ENCODE data around the gene IRF9.

Gene IRF9

DNA sequence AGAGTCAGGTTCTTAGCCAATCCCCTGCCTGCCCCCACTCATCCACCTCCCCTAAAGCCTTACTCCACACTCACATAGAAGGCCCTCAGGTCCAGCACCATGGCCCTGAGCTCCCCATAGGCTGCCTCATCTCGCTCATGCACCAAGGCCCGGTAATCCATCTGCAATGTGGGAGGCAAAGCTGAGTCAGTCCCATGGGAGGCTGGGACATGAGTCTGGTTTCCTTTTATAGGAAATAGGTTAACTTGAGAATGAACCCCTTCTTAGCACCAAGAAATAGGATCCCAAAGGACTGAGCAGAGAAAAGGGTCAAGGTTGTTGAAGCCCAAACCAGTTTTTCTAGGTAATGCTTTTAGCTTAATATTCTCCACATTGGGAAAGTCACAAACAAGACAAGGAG lies 17.6 kb upstream of the IRF9 start:
- peak in 1 of 2 donors; percentile 86 for DNase-seq (ENCODE audit: low read depth in 2 of 2)
- TF ChIP-seq, protein P1, sequence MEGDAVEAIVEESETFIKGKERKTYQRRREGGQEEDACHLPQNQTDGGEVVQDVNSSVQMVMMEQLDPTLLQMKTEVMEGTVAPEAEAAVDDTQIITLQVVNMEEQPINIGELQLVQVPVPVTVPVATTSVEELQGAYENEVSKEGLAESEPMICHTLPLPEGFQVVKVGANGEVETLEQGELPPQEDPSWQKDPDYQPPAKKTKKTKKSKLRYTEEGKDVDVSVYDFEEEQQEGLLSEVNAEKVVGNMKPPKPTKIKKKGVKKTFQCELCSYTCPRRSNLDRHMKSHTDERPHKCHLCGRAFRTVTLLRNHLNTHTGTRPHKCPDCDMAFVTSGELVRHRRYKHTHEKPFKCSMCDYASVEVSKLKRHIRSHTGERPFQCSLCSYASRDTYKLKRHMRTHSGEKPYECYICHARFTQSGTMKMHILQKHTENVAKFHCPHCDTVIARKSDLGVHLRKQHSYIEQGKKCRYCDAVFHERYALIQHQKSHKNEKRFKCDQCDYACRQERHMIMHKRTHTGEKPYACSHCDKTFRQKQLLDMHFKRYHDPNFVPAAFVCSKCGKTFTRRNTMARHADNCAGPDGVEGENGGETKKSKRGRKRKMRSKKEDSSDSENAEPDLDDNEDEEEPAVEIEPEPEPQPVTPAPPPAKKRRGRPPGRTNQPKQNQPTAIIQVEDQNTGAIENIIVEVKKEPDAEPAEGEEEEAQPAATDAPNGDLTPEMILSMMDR (IDR thresholded peaks at IDR 0.05; ENCODE audit: low read depth, low read length) = no peak
- no peak overlapping the region for H3K4me3 ChIP-seq (replicated peaks in 1 of 2; ENCODE audit: low read depth in 2 of 2, low read length in 2 of 2)

GRCh38 chr14:24144451-24144850 lies 16.6 kb upstream of the IRF9 start:
- no peak overlapping the region for H3K4me3 ChIP-seq (replicated peaks in 1 of 2; ENCODE audit: low read depth in 2 of 2, low read length in 2 of 2)
- DNase-seq (ENCODE audit: low read depth in 2 of 2) = no peak
- TF ChIP-seq, protein P1 (IDR thresholded peaks at IDR 0.05; ENCODE audit: low read depth, low read length) = no peak

DNA sequence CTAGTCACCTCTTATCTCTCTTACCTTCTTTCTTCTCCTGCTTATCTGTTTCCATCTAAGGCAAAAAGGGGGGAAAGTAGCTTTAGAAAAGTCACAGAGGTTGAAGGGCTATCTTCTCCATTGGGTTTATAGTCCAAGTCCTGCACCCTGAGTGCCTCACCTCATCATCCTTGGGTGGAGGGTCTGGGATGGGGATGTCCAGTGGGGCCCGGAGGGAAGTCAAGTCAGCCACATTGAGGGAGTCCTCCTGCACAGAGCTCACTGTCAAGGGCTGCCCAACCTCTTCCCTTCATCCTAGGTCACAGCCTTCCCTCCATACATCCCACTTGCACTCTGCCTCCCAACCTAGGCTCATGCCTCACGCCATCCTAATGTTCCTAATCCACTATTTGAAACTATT lies 15.8 kb upstream of the IRF9 start:
- H3K4me3 ChIP-seq (replicated peaks in 1 of 2; ENCODE audit: low read depth in 2 of 2, low read length in 2 of 2) = peak overlapping the region in 1 of 2 donors; percentile 12
- DNase-seq (ENCODE audit: low read depth in 2 of 2) = no peak

DNA sequence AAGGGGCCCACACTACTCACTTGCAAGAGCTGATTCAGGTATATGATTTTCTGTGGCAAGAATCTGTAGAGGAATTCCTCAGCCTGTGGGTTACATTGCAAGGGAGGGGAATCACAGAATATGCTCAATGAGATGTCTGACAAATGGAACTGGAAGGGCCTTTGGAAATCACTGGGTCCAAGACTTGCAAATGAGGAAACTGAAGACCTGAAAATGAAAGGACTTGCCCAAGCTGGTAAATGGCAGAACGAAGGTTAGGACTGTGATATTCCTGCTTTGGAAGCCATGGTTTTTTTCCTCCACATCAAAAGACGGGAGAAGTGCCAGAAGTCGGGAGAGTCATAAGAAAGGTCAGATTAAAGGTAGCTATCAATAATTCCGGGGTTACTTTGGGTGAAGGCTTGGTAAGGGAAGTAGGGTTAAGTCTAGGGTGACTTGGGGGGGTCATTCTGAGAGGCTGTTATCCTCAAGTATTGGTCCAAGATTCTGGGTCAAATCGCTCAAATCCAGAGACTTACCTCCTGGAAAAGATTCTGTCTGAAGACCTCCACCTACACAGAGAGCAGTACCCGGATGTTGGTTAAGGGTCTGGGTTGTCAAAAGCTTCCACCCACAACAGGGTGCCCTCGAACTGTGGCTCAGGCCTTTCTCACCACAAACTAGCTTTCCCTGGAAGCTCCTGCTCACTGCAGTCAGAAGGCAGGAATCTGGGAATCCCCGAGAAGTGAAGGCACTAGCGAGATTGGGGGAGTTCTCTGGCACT lies 15.2 kb upstream of the IRF9 start:
- TF ChIP-seq, protein P1 (IDR thresholded peaks at IDR 0.05; ENCODE audit: low read depth, low read length) = no peak
- DNase-seq (ENCODE audit: low read depth in 2 of 2) = peak in 1 of 2 donors; percentile 31
- H3K4me3 ChIP-seq (replicated peaks in 1 of 2; ENCODE audit: low read depth in 2 of 2, low read length in 2 of 2) = peak overlapping the region; percentile 88 to 91

More for the DNA sequence above, 15.8 kb upstream of the IRF9 start:
- TF ChIP-seq, protein P1 (IDR thresholded peaks at IDR 0.05; ENCODE audit: low read depth, low read length) = no peak

DNA sequence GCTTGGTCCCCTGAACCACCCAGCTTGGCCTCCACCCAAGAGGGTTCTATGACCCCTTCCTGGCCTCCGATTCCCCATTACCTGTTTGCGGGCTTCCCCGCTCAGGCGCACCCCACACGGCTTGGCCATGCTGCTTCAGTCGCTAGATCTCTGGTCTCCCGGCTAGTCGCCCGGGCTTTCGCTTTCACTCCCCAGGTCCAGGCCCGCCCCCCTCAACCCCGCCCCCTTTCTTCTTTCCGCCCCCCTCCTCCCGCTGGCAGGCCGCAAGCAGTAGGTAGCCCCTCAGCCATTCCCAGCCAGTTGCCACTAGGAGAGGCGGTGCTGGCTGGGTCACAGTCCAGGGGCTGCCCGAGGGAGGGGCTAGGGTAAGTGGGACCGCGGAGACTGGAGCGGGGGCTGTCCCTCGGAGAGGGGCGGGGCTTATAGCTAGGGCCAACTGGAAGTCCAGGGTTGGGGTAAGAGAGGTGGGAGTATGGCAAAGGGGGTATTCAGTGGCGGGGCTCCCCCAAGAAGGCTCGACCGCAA lies 14.6 kb upstream of the IRF9 start, which contains the start of gene PSME2:
Gene PSME2 (minus strand): TSS at position 158 of the 525 bp plus-strand sequence. CDS start 29 bp downstream, at position 129.
- DNase-seq (ENCODE audit: low read depth in 2 of 2) = peak; percentile 95 to 99
- TF ChIP-seq, protein P1 (IDR thresholded peaks at IDR 0.05; ENCODE audit: low read depth, low read length) = no peak
- peak within 1 kb of the TSS; percentile 88 to 91 for H3K4me3 ChIP-seq (replicated peaks in 1 of 2; ENCODE audit: low read depth in 2 of 2, low read length in 2 of 2)

- TF ChIP-seq, protein P1 (IDR thresholded peaks at IDR 0.05; ENCODE audit: low read depth, low read length) = no peak
- peak within 1 kb of the TSS; percentile 88 to 91 for H3K4me3 ChIP-seq (replicated peaks in 1 of 2; ENCODE audit: low read depth in 2 of 2, low read length in 2 of 2)
- peak; percentile 98 to 99 for DNase-seq (ENCODE audit: low read depth in 2 of 2)
These were observed 13.9 kb upstream of the IRF9 start, which contains the start of gene RNF31 for GRCh38 chr14:24146978-24147760. RNF31 (plus strand) TSS chr14:24147498; CDS start chr14:24147699, 201 bp downstream.

Data from cardiac fibroblast (primary cell).